GM12878 (cell line): ENCODE results near the gene CKS1B. TPM values are rescaled to one million over a fixed set of nuclear protein-coding genes. Genes with fewer than 3 reads are reported as not detected.

Experiments
- HSF1 ChIP-seq: fragments of 150-350 bp; IDR thresholded peaks from 2 replicates; pipeline ENCODE4 v1.6.1; 2014; ENCODE audit warnings: mild to moderate bottlenecking, low read depth, low read length
- IKZF2 ChIP-seq, 2 experiments: fragments of 450-650 bp; IDR thresholded peaks; 2 replicates each; pipeline ENCODE4 v1.6.1; 2017; ENCODE audit warnings: mild to moderate bottlenecking in 2 of 2, moderate library complexity in 2 of 2
- KLF5 ChIP-seq: fragments of 450-650 bp; IDR thresholded peaks from 2 replicates; pipeline ENCODE4 v1.6.1; 2014; ENCODE audit warnings: mild to moderate bottlenecking; ENCODE audit not compliant: partially characterized antibody
- NFXL1 ChIP-seq: fragments of 450-650 bp; IDR thresholded peaks from 2 replicates; pipeline ENCODE4 v1.6.1; 2017; ENCODE audit warnings: antibody characterized with exemption, mild to moderate bottlenecking, borderline replicate concordance
- POLR2A ChIP-seq: IDR thresholded peaks from 2 replicates; pipeline ENCODE4 v1.6.1; 2011; ENCODE audit warnings: low read depth, mild to moderate bottlenecking, low read length
- SMAD5 ChIP-seq: IDR thresholded peaks from 2 replicates; pipeline ENCODE4 v1.6.1; 2016; ENCODE audit warnings: antibody characterized with exemption, low read depth
- SP1 ChIP-seq: IDR thresholded peaks from one replicate; pipeline ENCODE4 v1.6.1; 2011; ENCODE audit warnings: low read depth, low read length
- SPI1 ChIP-seq: IDR thresholded peaks from 2 replicates; pipeline ENCODE4 v1.6.1; 2011; ENCODE audit warnings: low read depth, mild to moderate bottlenecking, low read length, moderate library complexity, borderline replicate concordance; ENCODE audit not compliant: insufficient read depth
- TAF1 ChIP-seq: IDR thresholded peaks from 2 replicates; pipeline ENCODE4 v1.6.1; 2011; ENCODE audit warnings: mild to moderate bottlenecking, low read depth, low read length, borderline replicate concordance
- TCF12 ChIP-seq: IDR thresholded peaks from 2 replicates; pipeline ENCODE4 v1.6.1; 2011; ENCODE audit warnings: low read depth, mild to moderate bottlenecking, low read length
- ZSCAN29 ChIP-seq: fragments of 450-650 bp; IDR thresholded peaks from 2 replicates; pipeline ENCODE4 v1.6.1; 2017; ENCODE audit warnings: mild to moderate bottlenecking, moderate library complexity
- polyA plus RNA-seq, 11 experiments: library from polyadenylated mRNA; depleted of rRNA in 4 of 11; unstranded in 6 of 11; stranded (reverse) in 5 of 11; fragments of >200 nt; fragmentation: Nextera tagmentation in 4 of 11; fragmentation: Illumina TruSeq in 1 of 11; extraction: Ambion mirVana in 4 of 11; extraction: Trizol in 1 of 11; gene quantifications; 1 replicate in 1 of 11; 2 replicates in 10 of 11; pipeline versions ENCODE4 v1.2.1 to v1.2.3, GENCODE V29; 2011 to 2016; ENCODE audit warnings: inconsistent platforms in 2 of 11, missing spikeins in 2 of 11, low read depth in 1 of 11
- total RNA-seq, 4 experiments: library from RNA; depleted of rRNA in 3 of 4; stranded (reverse); fragments of >200 nt in 3 of 4; fragmentation: Illumina TruSeq in 1 of 4; extraction: Trizol in 1 of 4; gene quantifications; 2 replicates each; pipeline versions ENCODE4 v1.2.1 to v1.2.3, GENCODE V29; 2013 to 2021
- TF ChIP-seq, protein P1 (sequence below): fragments of 450-650 bp; conservative IDR thresholded peaks from 2 replicates; pipeline ENCODE4 v1.6.1; 2017; ENCODE audit warnings: mild to moderate bottlenecking, moderate library complexity
- TF ChIP-seq, protein P2 (sequence below): IDR thresholded peaks from 2 replicates; pipeline ENCODE4 v1.6.1; 2011; ENCODE audit warnings: low read depth, mild to moderate bottlenecking, low read length, moderate library complexity, borderline replicate concordance; ENCODE audit errors: extremely low read depth
- TF ChIP-seq, protein P3 (sequence below), 3 experiments: IDR thresholded peaks in 2 of 3; conservative IDR thresholded peaks in 1 of 3; 2 replicates each; pipeline ENCODE4 v1.5.1; 2011; ENCODE audit warnings: low read depth in 3 of 3, low read length in 3 of 3, mild to moderate bottlenecking in 3 of 3, control low read depth in 2 of 3, moderate library complexity in 2 of 3, inconsistent platforms in 1 of 3, mixed read lengths in 1 of 3; ENCODE audit not compliant: control insufficient read depth in 2 of 3, insufficient read depth in 1 of 3; ENCODE audit errors: extremely low read depth in 1 of 3
- TF ChIP-seq, protein P4 (sequence below): fragments of 450-650 bp; IDR thresholded peaks from 2 replicates; pipeline ENCODE4 v1.6.1; 2016; ENCODE audit warnings: mild to moderate bottlenecking, moderate library complexity, borderline replicate concordance

Gene CKS1B
- total and polyA plus RNA-seq, 10 of the 15 experiments (the other 5 are each of a cell fraction or from before 2014, with no cell fraction given) = 125 to 608 (median 364) TPM

GRCh38 chr1:154973344-154974101 is 958 bp upstream of the CKS1B start (continued):
- TF ChIP-seq, protein P1, sequence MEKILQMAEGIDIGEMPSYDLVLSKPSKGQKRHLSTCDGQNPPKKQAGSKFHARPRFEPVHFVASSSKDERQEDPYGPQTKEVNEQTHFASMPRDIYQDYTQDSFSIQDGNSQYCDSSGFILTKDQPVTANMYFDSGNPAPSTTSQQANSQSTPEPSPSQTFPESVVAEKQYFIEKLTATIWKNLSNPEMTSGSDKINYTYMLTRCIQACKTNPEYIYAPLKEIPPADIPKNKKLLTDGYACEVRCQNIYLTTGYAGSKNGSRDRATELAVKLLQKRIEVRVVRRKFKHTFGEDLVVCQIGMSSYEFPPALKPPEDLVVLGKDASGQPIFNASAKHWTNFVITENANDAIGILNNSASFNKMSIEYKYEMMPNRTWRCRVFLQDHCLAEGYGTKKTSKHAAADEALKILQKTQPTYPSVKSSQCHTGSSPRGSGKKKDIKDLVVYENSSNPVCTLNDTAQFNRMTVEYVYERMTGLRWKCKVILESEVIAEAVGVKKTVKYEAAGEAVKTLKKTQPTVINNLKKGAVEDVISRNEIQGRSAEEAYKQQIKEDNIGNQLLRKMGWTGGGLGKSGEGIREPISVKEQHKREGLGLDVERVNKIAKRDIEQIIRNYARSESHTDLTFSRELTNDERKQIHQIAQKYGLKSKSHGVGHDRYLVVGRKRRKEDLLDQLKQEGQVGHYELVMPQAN = peak; percentile 54; the same call in 1 of the 2 replicates
- TF ChIP-seq, protein P2, sequence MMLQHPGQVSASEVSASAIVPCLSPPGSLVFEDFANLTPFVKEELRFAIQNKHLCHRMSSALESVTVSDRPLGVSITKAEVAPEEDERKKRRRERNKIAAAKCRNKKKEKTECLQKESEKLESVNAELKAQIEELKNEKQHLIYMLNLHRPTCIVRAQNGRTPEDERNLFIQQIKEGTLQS = no peak
- TF ChIP-seq TAF1 (peak; percentile 69), IKZF2 (IDR thresholded peaks at IDR 0.05) (peak; percentile 43 to 48; a peak in 1 of 4 replicates), TCF12 (no peak), KLF5 (no peak), NFXL1 (no peak), POLR2A (peak; percentile 57), SPI1 (no peak), SP1 (peak; percentile 59), ZSCAN29 (peak; percentile 79), SMAD5 (peak; percentile 59; the same call in 1 of the 2 replicates), HSF1 (no peak)
- TF ChIP-seq, protein P3, sequence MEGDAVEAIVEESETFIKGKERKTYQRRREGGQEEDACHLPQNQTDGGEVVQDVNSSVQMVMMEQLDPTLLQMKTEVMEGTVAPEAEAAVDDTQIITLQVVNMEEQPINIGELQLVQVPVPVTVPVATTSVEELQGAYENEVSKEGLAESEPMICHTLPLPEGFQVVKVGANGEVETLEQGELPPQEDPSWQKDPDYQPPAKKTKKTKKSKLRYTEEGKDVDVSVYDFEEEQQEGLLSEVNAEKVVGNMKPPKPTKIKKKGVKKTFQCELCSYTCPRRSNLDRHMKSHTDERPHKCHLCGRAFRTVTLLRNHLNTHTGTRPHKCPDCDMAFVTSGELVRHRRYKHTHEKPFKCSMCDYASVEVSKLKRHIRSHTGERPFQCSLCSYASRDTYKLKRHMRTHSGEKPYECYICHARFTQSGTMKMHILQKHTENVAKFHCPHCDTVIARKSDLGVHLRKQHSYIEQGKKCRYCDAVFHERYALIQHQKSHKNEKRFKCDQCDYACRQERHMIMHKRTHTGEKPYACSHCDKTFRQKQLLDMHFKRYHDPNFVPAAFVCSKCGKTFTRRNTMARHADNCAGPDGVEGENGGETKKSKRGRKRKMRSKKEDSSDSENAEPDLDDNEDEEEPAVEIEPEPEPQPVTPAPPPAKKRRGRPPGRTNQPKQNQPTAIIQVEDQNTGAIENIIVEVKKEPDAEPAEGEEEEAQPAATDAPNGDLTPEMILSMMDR (IDR thresholded peaks at IDR 0.05 in 2 of 3, conservative IDR thresholded peaks at IDR 0.05 in 1 of 3; ENCODE audit: control insufficient read depth in 2 of 3, extremely low read depth in 1 of 3, insufficient read depth in 1 of 3, low read depth in 3 of 3, low read length in 3 of 3) = peak; percentile 2 to 21 (median 4); a peak in 1 of 6 replicates
- TF ChIP-seq, protein P4, sequence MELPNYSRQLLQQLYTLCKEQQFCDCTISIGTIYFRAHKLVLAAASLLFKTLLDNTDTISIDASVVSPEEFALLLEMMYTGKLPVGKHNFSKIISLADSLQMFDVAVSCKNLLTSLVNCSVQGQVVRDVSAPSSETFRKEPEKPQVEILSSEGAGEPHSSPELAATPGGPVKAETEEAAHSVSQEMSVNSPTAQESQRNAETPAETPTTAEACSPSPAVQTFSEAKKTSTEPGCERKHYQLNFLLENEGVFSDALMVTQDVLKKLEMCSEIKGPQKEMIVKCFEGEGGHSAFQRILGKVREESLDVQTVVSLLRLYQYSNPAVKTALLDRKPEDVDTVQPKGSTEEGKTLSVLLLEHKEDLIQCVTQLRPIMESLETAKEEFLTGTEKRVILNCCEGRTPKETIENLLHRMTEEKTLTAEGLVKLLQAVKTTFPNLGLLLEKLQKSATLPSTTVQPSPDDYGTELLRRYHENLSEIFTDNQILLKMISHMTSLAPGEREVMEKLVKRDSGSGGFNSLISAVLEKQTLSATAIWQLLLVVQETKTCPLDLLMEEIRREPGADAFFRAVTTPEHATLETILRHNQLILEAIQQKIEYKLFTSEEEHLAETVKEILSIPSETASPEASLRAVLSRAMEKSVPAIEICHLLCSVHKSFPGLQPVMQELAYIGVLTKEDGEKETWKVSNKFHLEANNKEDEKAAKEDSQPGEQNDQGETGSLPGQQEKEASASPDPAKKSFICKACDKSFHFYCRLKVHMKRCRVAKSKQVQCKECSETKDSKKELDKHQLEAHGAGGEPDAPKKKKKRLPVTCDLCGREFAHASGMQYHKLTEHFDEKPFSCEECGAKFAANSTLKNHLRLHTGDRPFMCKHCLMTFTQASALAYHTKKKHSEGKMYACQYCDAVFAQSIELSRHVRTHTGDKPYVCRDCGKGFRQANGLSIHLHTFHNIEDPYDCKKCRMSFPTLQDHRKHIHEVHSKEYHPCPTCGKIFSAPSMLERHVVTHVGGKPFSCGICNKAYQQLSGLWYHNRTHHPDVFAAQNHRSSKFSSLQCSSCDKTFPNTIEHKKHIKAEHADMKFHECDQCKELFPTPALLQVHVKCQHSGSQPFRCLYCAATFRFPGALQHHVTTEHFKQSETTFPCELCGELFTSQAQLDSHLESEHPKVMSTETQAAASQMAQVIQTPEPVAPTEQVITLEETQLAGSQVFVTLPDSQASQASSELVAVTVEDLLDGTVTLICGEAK = no peak
